GM12872 (cell line): ENCODE results near the gene TRIP10.

ENCODE experiments used
- CTCF ChIP-seq: IDR thresholded peaks from 3 replicates; pipeline ENCODE4 v1.5.1; 2011; ENCODE audit warnings: low read depth, mild to moderate bottlenecking, low read length, moderate library complexity; ENCODE audit not compliant: insufficient read depth

TRIP10 gene

DNA sequence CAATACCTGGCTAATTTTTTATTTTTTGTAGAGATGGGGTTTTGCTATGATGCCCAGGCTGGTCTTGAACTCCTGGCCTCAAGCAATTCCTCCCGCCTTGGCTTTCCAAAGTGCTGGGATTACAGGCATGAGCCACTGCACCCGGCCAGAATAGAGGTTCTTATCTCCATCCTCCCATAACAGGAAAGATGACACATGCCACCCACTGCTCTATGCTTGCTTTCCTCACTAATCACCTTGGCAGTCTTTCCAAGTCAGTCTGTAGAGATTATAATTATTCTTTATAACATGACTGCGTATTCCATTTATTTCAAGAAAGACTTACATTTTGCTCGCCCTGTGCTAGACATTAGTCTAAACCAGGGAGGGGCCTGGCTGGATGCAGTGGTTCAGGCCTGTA is 39.7 kb downstream of the TRIP10 start:
- TF ChIP-seq CTCF = no peak

GRCh38 chr19:6787393-6787792 is 47.9 kb downstream of the TRIP10 start:
- no peak for TF ChIP-seq CTCF

DNA sequence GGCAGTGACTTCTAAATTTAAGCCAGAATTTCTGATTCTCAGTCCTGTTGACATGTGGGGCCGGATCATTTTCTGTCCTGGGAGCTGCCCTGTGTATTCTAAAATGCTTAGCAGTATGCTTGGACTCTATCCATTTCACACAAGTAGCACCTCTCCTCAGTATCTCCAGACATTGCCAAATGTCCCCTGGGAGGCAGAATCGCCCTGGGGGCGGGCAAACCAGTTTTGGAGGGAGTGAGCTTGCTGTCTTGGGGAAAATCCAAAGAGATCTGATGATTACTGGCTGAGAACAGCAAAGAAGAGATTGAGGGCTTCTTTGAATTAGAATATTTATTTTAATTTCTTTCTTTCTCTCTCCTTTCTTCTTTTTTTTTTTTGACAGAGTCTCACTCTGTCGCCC is 49.4 kb downstream of the TRIP10 start:
- no peak for TF ChIP-seq CTCF

DNA sequence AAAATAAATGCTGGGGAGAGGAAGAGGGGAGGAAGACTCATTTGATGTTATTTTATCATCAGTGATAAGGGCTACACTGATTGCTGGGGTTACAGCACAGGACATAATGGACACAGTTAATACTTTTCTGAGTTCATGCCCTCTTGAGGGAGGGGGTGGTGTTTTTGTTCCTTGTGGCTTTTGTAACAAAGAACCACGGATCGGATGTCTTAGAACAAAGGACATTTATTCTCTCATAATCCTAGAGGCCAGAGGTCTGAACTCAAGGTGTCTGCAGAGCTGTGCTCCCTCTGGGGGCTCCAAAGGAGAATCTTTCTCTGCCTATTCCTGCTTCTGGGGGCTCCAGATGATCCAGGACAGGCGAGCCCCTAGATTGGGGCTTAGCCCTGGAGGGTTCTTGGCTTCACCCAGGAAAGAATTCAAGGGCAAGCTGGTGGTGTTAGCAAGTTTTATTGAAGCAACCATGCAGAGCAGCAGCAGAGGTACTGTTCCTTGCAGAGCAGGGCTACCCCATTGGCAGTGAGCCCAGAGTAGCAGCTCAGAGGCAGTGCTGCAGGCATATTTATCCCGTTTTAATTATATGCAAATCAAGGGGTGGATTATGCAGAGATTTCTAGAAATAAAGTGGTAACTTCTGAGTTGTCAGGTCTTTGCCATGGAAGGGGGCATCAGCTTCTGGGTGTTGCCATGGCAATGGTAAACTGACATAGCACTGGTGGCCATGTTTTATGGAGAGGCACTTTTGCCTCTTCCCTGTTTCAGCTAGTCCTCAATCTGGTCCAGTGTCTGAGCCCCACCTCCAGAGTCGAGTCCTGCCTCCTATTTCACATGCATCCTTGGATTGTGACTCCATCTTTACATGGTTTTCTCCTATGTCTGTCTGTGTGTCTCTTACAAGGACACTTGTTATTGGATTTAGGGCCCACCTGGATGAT is 51.0 kb downstream of the TRIP10 start:
- no peak for TF ChIP-seq CTCF

DNA sequence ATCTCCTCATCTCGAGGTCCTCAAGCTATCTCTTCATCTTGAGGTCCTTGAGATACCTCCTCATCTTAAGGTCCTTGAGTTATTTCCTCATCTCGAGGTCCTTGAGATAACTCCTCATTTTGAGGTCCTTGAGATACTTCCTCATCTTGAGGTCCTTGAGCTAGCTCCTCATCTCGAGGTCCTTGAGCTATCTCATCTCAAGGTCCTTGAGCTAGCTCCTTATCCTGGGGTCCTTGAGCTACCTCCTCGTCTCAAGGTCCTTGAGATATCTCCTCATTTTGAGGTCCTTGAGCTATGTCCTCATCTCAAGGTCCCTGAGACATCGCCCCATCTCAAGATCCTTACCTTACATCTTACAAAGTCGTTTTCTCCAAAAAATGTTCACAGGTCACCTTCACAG is 51.8 kb downstream of the TRIP10 start:
- no peak for TF ChIP-seq CTCF

DNA sequence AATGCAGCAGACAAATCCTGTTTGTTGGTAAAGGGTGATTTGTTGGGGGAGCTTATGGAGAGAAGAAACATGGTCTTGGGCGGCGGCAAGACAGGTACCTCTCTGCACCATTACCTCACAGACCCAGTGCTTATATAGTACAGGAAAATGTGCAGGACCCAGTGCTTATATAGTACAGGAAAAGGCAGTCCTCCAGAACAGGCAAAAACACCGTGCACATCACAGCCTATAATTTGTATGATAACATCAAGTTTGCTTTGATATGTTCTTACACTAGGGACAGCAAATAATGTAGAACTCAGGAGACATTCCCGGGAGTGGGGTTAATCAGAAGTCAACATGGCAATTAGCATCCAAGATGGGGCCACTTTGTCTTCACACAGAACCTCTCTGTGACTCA is 53.9 kb downstream of the TRIP10 start:
- TF ChIP-seq CTCF = no peak

DNA sequence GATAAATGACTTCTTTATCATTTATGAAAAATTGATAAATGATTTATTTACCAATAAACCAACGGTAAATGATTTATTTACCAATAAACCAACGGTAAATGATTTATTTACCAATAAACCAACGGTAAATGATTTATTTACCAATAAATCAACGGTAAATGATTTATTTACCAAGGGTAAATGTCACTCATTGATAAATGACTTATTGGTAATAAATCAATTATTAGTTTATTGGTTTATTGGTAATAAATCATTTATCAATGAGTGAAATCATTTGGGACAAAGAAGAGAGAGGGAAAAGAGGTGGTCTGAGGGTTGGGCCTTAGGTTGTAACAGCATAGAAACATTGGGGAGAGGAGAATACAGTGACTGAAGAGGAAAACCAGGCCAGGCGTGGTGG is 54.5 kb downstream of the TRIP10 start:
- no peak for TF ChIP-seq CTCF
